NCI-H460 (cell line): ENCODE results near the gene FAM83E. TPM values are rescaled to one million over a fixed set of nuclear protein-coding genes. Genes with fewer than 3 reads are reported as not detected.

ENCODE experiments used
- DNase-seq: peaks from one replicate; pipeline ENCODE4 v3.0.0-alpha.2; 2016; ENCODE audit warnings: low read depth; ENCODE audit errors: extremely low read depth
- total RNA-seq: library from RNA; depleted of rRNA; stranded (reverse); fragments of >200 nt; shearing (Covaris generic); gene quantifications from 2 replicates; pipeline ENCODE4 v1.2.3, GENCODE V29; 2014

Gene FAM83E
- total RNA-seq, 1 experiment from 2014 or later = 0.57 TPM

GRCh38 chr19:48629599-48630295 lies 14.9 kb upstream of the FAM83E start:
- no peak for DNase-seq

GRCh38 chr19:48629297-48629598 lies 14.4 kb upstream of the FAM83E start:
- no peak for DNase-seq

- DNase-seq = no peak
Measured at GRCh38 chr19:48628486-48629296, 13.8 kb upstream of the FAM83E start.

GRCh38 chr19:48627865-48628314 lies 13.0 kb upstream of the FAM83E start:
- DNase-seq = no peak

- DNase-seq = no peak
Measured at GRCh38 chr19:48627201-48627864, 12.5 kb upstream of the FAM83E start.

GRCh38 chr19:48625891-48626327 lies 11.0 kb upstream of the FAM83E start:
- DNase-seq = no peak

GRCh38 chr19:48624791-48625723 lies 10.2 kb upstream of the FAM83E start:
- DNase-seq = no peak

GRCh38 chr19:48624067-48624594 lies 9.3 kb upstream of the FAM83E start:
- DNase-seq = peak; percentile 72

GRCh38 chr19:48623556-48624066 lies 8.7 kb upstream of the FAM83E start:
- no peak for DNase-seq

GRCh38 chr19:48619692-48620585 lies 5.1 kb upstream of the FAM83E start:
- no peak for DNase-seq

GRCh38 chr19:48618916-48619691 lies 4.2 kb upstream of the FAM83E start, which contains the start of the genes RPL18 and SPHK2:
Gene RPL18, minus strand, starts transcription at chr19:48619178. Its CDS starts 35 bp downstream, at chr19:48619143.
Gene SPHK2, plus strand, starts transcription at chr19:48619506. Its CDS starts 1,009 bp downstream, at chr19:48620515.
- DNase-seq = peak; percentile 98

- DNase-seq = no peak
Measured at GRCh38 chr19:48618278-48618915, 3.5 kb upstream of the FAM83E start.

GRCh38 chr19:48617146-48617937 lies 2.5 kb upstream of the FAM83E start:
- no peak for DNase-seq

GRCh38 chr19:48616491-48617056 lies 1.7 kb upstream of the FAM83E start:
- DNase-seq = no peak

- no peak for DNase-seq
Measured at GRCh38 chr19:48616041-48616436, 1.2 kb upstream of the FAM83E start.
